ENCODE results near the gene KCTD7.

The KCTD7 gene

GRCh38 chr7:66689081-66689480 lies 60.4 kb downstream of the KCTD7 start:
- Histone ChIP-seq H3F3A (ENCODE audit: control insufficient read depth, insufficient read depth) (no peaks in the 10 kb centered on the region), H4K20me1 (ENCODE audit: control insufficient read depth, insufficient read depth, low read depth, low read length) (no peaks in the 10 kb centered on the region), H3K27me3 (ENCODE audit: control insufficient read depth, low read length) (no peaks in the 10 kb centered on the region), H3K36me3 (ENCODE audit: control insufficient read depth, low read length) (no peaks in the 10 kb centered on the region), H3K9me2 (replicated peaks; ENCODE audit: control insufficient read depth, low read length) (no peaks in the 10 kb centered on the region), H3K9me3 (ENCODE audit: control insufficient read depth, insufficient read depth, low read length) (no peaks in the 10 kb centered on the region), H3K27ac (ENCODE audit: low read depth, low read length) (no peak overlapping the region), H3K4me3 (ENCODE audit: low read length) (no peak overlapping the region), H3K4me2 (ENCODE audit: low read length) (no peak overlapping the region), H3K79me2 (ENCODE audit: control insufficient read depth, low read length) (peaks cover 30% of the 10 kb centered on the region), H3K4me1 (ENCODE audit: control insufficient read depth, low read length) (no peaks in the 10 kb centered on the region)
- TF ChIP-seq CTCF (IDR thresholded peaks at IDR 0.05; ENCODE audit: low read depth, low read length, poor library complexity, severe bottlenecking) (no peak), EZH2phosphoT487 (IDR thresholded peaks at IDR 0.05; ENCODE audit: borderline replicate concordance, low read length) (no peak)

- TF ChIP-seq EZH2phosphoT487 (IDR thresholded peaks at IDR 0.05; ENCODE audit: borderline replicate concordance, low read length) (no peak), CTCF (IDR thresholded peaks at IDR 0.05; ENCODE audit: low read depth, low read length, poor library complexity, severe bottlenecking) (no peak)
- Histone ChIP-seq H3K79me2 (ENCODE audit: control insufficient read depth, low read length) (0 out of 2 replicates have a peak, but pooled peaks cover 3% of the 10 kb centered on the region), H3K4me2 (ENCODE audit: low read length) (no peak overlapping the region), H3K4me3 (ENCODE audit: low read length) (no peak overlapping the region), H3K9me2 (replicated peaks; ENCODE audit: control insufficient read depth, low read length) (no peaks in the 10 kb centered on the region), H3K27ac (ENCODE audit: low read depth, low read length) (no peak overlapping the region), H3K9me3 (ENCODE audit: control insufficient read depth, insufficient read depth, low read length) (no peaks in the 10 kb centered on the region), H3F3A (ENCODE audit: control insufficient read depth, insufficient read depth) (no peaks in the 10 kb centered on the region), H4K20me1 (ENCODE audit: control insufficient read depth, insufficient read depth, low read depth, low read length) (no peaks in the 10 kb centered on the region), H3K4me1 (ENCODE audit: control insufficient read depth, low read length) (no peaks in the 10 kb centered on the region), H3K36me3 (ENCODE audit: control insufficient read depth, low read length) (no peaks in the 10 kb centered on the region), H3K27me3 (ENCODE audit: control insufficient read depth, low read length) (no peaks in the 10 kb centered on the region)
These were observed 64.7 kb downstream of the KCTD7 start for GRCh38 chr7:66693331-66693730.
